ENCODE data around the gene CACNG8.

- TF ChIP-seq SMC3 (IDR thresholded peaks at IDR 0.05; ENCODE audit: low read depth, low read length), result no peak
- TF ChIP-seq CTCF (IDR thresholded peaks at IDR 0.05), result no peak
- TF ChIP-seq RCOR1 (IDR thresholded peaks at IDR 0.05; ENCODE audit: low read length), result no peak
- no peak for TF ChIP-seq TEAD4 (IDR thresholded peaks at IDR 0.05; ENCODE audit: borderline replicate concordance, insufficient read depth)
- no peak for TF ChIP-seq YY1 (IDR thresholded peaks at IDR 0.05; ENCODE audit: low read depth)
- TF ChIP-seq MAX (IDR thresholded peaks at IDR 0.05; ENCODE audit: low read depth), result no peak
- no peak for TF ChIP-seq JUND (IDR thresholded peaks at IDR 0.05)
- no peak for TF ChIP-seq EP300 (IDR thresholded peaks at IDR 0.05; ENCODE audit: borderline replicate concordance in 1 of 2, low read depth in 1 of 2, low read length in 1 of 2)
Measured at GRCh38 chr19:54024660-54025059, 61.9 kb downstream of the CACNG8 start.

All from SK-N-SH (cell line).